Mucosa of rectum (tissue), 2 donors: Measurements from ENCODE around the gene OR51E2.

Experiments
- H3K27ac ChIP-seq, 2 donors: one replicate each; pipeline ENCODE4 v1.7.0; 2013; ENCODE audit warnings: inconsistent platforms in 2 of 2, low read depth in 2 of 2, low read length in 2 of 2
- H3K27me3 ChIP-seq, 2 donors: one replicate each; pipeline ENCODE4 v1.7.0; 2013; ENCODE audit warnings: low read length in 2 of 2; ENCODE audit not compliant: control insufficient read depth in 2 of 2, insufficient read depth in 2 of 2
- H3K36me3 ChIP-seq, 2 donors: one replicate each; pipeline ENCODE4 v1.7.0; 2013; ENCODE audit warnings: low read length in 2 of 2; ENCODE audit not compliant: control insufficient read depth in 2 of 2, insufficient read depth in 2 of 2
- H3K4me1 ChIP-seq, 2 donors: one replicate each; pipeline ENCODE4 v1.7.0; 2013; ENCODE audit warnings: low read length in 2 of 2, mild to moderate bottlenecking in 1 of 2; ENCODE audit not compliant: control insufficient read depth in 2 of 2, insufficient read depth in 2 of 2
- H3K4me3 ChIP-seq, 2 donors: one replicate each; pipeline ENCODE4 v1.7.0; 2013; ENCODE audit warnings: low read length in 2 of 2
- H3K9ac ChIP-seq, 2 donors: one replicate each; pipeline ENCODE4 v1.7.0; 2013; ENCODE audit warnings: low read length in 2 of 2, low read depth in 1 of 2, mild to moderate bottlenecking in 1 of 2
- H3K9me3 ChIP-seq, 2 donors: one replicate each; pipeline ENCODE4 v1.7.0; 2013; ENCODE audit warnings: low read length in 2 of 2; ENCODE audit not compliant: control insufficient read depth in 2 of 2
- donor health status: healthy.
- donor health status: Normal muscosa, but diverticular disease.

Gene OR51E2

DNA sequence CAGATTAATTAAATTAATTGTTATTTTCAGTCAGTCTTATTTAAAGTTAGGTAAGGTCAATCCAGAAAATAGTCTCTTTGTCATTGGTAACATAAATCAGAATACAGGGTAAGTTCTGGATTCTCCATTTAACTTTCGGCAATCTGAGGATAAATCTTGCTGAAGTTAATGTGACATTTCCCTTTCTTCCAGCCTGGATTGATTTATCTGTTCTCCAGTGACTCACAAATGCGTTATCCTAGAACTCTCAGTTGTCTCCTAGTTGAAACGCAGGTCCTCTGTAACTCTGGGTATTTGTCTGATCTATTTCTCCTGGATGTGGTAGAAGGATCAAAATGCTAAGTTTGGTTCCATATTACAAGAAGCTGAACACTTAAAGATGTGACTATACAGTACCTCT is 32.9 kb downstream of the OR51E2 start:
- Histone ChIP-seq H3K27me3 (no peaks in the 10 kb centered on the region), H3K4me3 (no peak overlapping the region), H3K27ac (no peak overlapping the region), H3K9me3 (no peaks in the 10 kb centered on the region), H3K9ac (no peak overlapping the region), H3K4me1 (no peaks in the 10 kb centered on the region), H3K36me3 (no peaks in the 10 kb centered on the region)

DNA sequence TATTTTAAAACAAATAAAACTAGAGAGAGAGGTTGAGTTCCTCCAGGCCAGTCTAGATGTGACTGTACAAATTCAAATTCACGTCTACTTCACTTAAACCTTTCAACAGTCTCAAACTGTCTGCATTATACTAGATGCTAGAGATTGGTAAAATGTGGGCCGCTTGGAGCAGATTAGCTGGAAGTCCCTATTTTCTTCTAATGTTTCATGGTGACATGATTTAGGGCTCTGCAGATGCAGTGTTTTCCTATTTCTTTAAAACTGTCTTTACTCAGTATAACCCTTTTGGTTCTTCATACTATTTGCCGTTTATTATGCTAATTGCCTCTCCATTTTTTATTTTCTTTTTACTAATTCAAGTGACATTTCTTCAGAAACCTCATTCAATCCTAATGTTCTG is 33.5 kb downstream of the OR51E2 start:
- no peaks in the 10 kb centered on the region for H3K9me3 ChIP-seq
- no peaks in the 10 kb centered on the region for H3K36me3 ChIP-seq
- H3K4me1 ChIP-seq, result no peaks in the 10 kb centered on the region
- H3K9ac ChIP-seq, result no peak overlapping the region
- H3K27me3 ChIP-seq, result no peaks in the 10 kb centered on the region
- no peak overlapping the region for H3K4me3 ChIP-seq
- no peak overlapping the region for H3K27ac ChIP-seq

GRCh38 chr11:4662876-4663275 is 34.8 kb downstream of the OR51E2 start:
- no peak overlapping the region for H3K9ac ChIP-seq
- no peak overlapping the region for H3K27ac ChIP-seq
- no peaks in the 10 kb centered on the region for H3K9me3 ChIP-seq
- H3K4me1 ChIP-seq, result no peaks in the 10 kb centered on the region
- no peaks in the 10 kb centered on the region for H3K27me3 ChIP-seq
- H3K36me3 ChIP-seq, result no peaks in the 10 kb centered on the region
- H3K4me3 ChIP-seq, result no peak overlapping the region

DNA sequence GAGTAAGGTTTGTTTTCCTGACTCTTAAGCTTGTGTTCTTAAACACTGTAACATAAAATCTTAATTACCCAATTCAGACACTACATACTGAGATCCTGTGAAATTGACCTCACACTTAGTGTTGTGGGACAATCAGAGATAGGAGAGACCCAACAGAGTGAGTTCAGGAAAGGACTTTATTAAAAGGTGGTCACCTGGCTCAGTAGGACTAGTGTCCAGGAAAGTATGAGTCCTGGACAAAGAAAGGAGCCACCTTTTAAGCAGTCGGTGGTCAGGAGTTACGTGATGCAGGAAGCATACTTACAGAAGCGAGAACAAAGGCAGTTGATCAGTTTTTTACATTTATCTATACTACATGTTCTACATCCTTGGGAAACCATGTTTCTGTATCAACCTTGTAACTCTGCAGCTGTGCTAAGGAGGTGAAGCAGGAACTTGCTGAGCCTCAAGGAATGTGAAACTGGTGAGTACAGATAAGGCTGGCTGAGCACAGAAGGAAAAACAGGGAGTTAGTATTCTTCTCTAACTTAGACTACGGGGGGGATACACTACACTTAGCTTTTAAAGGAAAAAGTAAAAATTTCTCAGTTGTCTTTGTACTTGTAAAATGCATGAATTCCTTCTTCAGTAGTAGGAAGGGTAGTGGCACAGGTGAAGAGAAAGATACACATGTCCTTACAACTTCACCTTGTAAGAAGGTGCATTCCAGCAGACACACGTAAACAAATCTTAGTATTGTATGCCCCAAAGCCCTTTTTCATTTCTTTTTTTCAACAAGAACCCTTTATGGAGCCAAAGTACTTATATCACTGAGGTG is 38.8 kb downstream of the OR51E2 start:
- no peaks in the 10 kb centered on the region for H3K9me3 ChIP-seq
- no peak overlapping the region for H3K27ac ChIP-seq
- H3K4me1 ChIP-seq, result no peaks in the 10 kb centered on the region
- no peak overlapping the region for H3K4me3 ChIP-seq
- H3K9ac ChIP-seq, result no peak overlapping the region
- no peaks in the 10 kb centered on the region for H3K27me3 ChIP-seq
- H3K36me3 ChIP-seq, result no peaks in the 10 kb centered on the region

DNA sequence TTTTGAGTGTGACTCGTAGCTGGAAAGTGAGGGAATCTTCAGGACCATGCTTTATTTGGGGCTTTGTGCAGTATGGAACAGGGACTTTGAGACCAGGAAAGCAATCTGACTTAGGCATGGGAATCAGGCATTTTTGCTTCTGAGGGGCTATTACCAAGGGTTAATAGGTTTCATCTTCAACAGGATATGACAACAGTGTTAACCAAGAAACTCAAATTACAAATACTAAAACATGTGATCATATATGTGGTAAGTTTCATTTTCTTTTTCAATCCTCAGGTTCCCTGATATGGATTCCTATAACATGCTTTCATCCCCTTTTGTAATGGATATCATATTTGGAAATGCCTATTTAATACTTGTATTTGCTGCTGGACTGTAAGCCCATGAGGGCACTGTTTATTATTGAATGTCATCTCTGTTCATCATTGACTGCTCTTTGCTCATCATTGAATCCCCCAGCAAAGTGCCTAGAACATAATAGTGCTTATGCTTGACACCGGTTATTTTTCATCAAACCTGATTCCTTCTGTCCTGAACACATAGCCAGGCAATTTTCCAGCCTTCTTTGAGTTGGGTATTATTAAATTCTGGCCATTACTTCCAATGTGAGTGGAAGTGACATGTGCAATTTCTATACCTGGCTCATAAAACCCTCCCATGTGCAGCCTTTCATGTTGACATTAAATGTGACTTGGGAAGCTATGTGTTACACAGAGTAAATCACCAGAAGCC is 42.9 kb downstream of the OR51E2 start:
- no peak overlapping the region for H3K4me3 ChIP-seq
- no peaks in the 10 kb centered on the region for H3K4me1 ChIP-seq
- no peak overlapping the region for H3K27ac ChIP-seq
- H3K36me3 ChIP-seq, result no peaks in the 10 kb centered on the region
- no peak overlapping the region for H3K9ac ChIP-seq
- H3K27me3 ChIP-seq, result no peaks in the 10 kb centered on the region
- no peaks in the 10 kb centered on the region for H3K9me3 ChIP-seq

- H3K9ac ChIP-seq, result no peak overlapping the region
- H3K4me1 ChIP-seq, result no peaks in the 10 kb centered on the region
- no peak overlapping the region for H3K4me3 ChIP-seq
- H3K27ac ChIP-seq, result no peak overlapping the region
- H3K27me3 ChIP-seq, result no peaks in the 10 kb centered on the region
- no peaks in the 10 kb centered on the region for H3K36me3 ChIP-seq
- no peaks in the 10 kb centered on the region for H3K9me3 ChIP-seq
These were observed 49.9 kb downstream of the OR51E2 start for GRCh38 chr11:4647766-4648165.

GRCh38 chr11:4645974-4646373 is 51.7 kb downstream of the OR51E2 start:
- H3K9me3 ChIP-seq, result no peaks in the 10 kb centered on the region
- H3K27me3 ChIP-seq, result no peaks in the 10 kb centered on the region
- no peaks in the 10 kb centered on the region for H3K36me3 ChIP-seq
- no peak overlapping the region for H3K4me3 ChIP-seq
- H3K9ac ChIP-seq, result no peak overlapping the region
- no peaks in the 10 kb centered on the region for H3K4me1 ChIP-seq
- no peak overlapping the region for H3K27ac ChIP-seq

GRCh38 chr11:4644233-4644632 is 53.4 kb downstream of the OR51E2 start:
- Histone ChIP-seq H3K4me3 (no peak overlapping the region), H3K9me3 (no peaks in the 10 kb centered on the region), H3K4me1 (no peaks in the 10 kb centered on the region), H3K27me3 (no peaks in the 10 kb centered on the region), H3K9ac (no peak overlapping the region), H3K36me3 (no peaks in the 10 kb centered on the region), H3K27ac (no peak overlapping the region)

GRCh38 chr11:4643682-4644081 is 54.0 kb downstream of the OR51E2 start, which contains the start of gene OR51E1:
OR51E1 (plus strand) TSS chr11:4643982; CDS start chr11:4652527, 8,545 bp downstream.
- Histone ChIP-seq H3K4me1 (no peaks in the 10 kb centered on the region), H3K9me3 (no peaks in the 10 kb centered on the region), H3K9ac (no peak within 1 kb of the TSS), H3K4me3 (no peak within 1 kb of the TSS), H3K36me3 (no peaks in the 10 kb centered on the region), H3K27me3 (no peaks in the 10 kb centered on the region), H3K27ac (no peak within 1 kb of the TSS)

DNA sequence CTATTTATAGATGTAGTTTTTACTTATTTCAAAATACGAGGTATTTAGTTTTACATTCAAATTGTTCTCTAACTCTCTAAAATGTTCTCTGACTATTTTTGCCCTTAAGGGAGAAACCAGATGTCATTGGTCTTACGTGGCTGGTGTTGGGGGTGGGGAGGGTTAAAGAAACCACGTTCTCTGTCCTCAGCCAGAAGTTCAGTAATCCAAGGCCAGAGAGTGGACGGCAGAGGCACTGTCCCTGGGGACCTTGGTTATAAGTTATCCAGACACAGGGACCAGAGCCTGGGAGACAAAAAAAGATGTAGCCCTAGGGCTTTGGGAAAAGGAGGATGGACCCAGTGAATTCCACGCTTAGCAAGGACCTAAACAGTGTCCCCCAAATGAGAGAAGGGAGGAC is 54.6 kb downstream of the OR51E2 start:
- Histone ChIP-seq H3K27me3 (no peaks in the 10 kb centered on the region), H3K9ac (no peak overlapping the region), H3K9me3 (no peaks in the 10 kb centered on the region), H3K36me3 (no peaks in the 10 kb centered on the region), H3K4me1 (no peaks in the 10 kb centered on the region), H3K4me3 (no peak overlapping the region), H3K27ac (no peak overlapping the region)
